ENCODE measurements around the gene WDR70.

The WDR70 gene

GRCh38 chr5:37598733-37599132, 219.6 kb downstream of the WDR70 start:
- TF ChIP-seq, protein P1, sequence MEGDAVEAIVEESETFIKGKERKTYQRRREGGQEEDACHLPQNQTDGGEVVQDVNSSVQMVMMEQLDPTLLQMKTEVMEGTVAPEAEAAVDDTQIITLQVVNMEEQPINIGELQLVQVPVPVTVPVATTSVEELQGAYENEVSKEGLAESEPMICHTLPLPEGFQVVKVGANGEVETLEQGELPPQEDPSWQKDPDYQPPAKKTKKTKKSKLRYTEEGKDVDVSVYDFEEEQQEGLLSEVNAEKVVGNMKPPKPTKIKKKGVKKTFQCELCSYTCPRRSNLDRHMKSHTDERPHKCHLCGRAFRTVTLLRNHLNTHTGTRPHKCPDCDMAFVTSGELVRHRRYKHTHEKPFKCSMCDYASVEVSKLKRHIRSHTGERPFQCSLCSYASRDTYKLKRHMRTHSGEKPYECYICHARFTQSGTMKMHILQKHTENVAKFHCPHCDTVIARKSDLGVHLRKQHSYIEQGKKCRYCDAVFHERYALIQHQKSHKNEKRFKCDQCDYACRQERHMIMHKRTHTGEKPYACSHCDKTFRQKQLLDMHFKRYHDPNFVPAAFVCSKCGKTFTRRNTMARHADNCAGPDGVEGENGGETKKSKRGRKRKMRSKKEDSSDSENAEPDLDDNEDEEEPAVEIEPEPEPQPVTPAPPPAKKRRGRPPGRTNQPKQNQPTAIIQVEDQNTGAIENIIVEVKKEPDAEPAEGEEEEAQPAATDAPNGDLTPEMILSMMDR (IDR thresholded peaks at IDR 0.05; ENCODE audit: extremely low read depth, missing control alignments): no peak
- no peak for DNase-seq (ENCODE audit: low spot score)

DNA sequence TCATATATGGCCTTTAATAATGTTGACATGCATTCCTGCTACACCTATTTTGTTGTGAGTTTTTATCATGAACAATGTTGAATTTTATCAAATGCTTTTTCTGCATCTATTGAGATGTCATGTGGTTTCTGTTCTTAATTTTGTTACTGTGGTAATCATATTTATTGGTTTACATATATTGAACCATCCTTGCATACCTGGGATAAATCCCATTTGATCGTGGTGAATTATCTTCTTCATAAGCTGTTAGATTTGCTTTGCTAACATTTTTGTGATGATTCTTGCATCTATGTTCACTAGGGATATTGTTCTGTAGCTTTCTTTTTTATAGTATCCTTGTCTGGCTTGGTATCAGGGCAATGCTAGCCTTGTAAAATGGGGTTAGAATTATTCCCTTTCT, 222.0 kb downstream of the WDR70 start:
- TF ChIP-seq, protein P1 (IDR thresholded peaks at IDR 0.05; ENCODE audit: extremely low read depth, missing control alignments): no peak
- DNase-seq (ENCODE audit: low spot score): no peak

DNA sequence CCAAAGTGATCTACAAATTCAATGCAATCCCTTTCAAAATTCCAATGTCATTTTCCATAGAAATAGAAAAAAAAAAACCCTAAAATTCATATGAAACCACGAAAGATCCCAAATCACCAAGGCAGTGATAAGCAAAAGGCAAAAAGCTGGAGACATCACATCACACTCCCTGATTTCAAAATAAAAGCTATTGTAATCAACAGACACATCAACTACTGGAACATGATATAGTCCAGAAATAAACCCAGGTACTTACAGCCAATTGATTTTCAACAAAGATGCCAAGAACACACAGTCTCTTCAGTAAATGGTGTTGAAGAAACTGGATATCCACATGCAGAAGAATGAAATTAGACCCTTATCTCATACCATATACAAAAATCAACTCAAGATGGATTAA, 224.0 kb downstream of the WDR70 start:
- TF ChIP-seq, protein P1 (IDR thresholded peaks at IDR 0.05; ENCODE audit: extremely low read depth, missing control alignments): no peak
- DNase-seq (ENCODE audit: low spot score): no peak

- DNase-seq (ENCODE audit: low spot score): no peak
- TF ChIP-seq, protein P1 (IDR thresholded peaks at IDR 0.05; ENCODE audit: extremely low read depth, missing control alignments): no peak
These were observed 225.2 kb downstream of the WDR70 start for GRCh38 chr5:37604290-37604689.

DNA sequence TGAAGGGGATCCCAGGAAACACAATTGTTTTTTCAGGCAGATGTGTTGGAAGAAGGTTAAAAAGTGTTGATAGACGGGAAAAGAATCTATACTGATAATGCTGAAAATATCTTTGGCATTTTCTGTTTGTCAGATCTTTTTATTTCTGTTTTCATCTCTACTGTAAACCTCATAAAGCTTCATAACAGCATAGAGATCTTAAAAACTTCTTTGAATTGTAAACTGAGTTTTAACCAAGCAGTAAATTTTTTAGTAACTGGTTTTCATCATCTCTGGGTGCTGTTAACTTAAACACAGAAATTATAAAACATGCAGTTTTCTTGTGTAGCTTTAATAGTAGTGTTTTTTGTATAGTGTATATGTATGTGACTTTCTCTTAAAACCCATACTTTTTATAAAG, 227.0 kb downstream of the WDR70 start:
- no peak for DNase-seq (ENCODE audit: low spot score)
- TF ChIP-seq, protein P1 (IDR thresholded peaks at IDR 0.05; ENCODE audit: extremely low read depth, missing control alignments): no peak

- DNase-seq (ENCODE audit: low spot score): no peak
- TF ChIP-seq, protein P1 (IDR thresholded peaks at IDR 0.05; ENCODE audit: extremely low read depth, missing control alignments): no peak
These were observed 227.6 kb downstream of the WDR70 start for GRCh38 chr5:37606632-37607248.

- TF ChIP-seq, protein P1 (IDR thresholded peaks at IDR 0.05; ENCODE audit: extremely low read depth, missing control alignments): no peak
- DNase-seq (ENCODE audit: low spot score): no peak
These were observed 236.1 kb downstream of the WDR70 start for GRCh38 chr5:37615184-37615583.
